Transverse colon (tissue), 4 donors: ENCODE results near the gene PSTPIP2. TPM values are rescaled to one million over a fixed set of nuclear protein-coding genes. Genes with fewer than 3 reads are reported as not detected.

Source experiments
- DNase-seq: peaks from one replicate; pipeline ENCODE4 v3.0.0-alpha.2; 2019
- H3K27ac ChIP-seq, 4 donors: fragments of 200-600 bp; sonication (generic); 2 replicates each; pipeline ENCODE4 v1.5.1; 2016 to 2018; ENCODE audit warnings: inconsistent platforms in 4 of 4
- H3K27me3 ChIP-seq: fragments of 200-600 bp; sonication (generic); 2 replicates; pipeline ENCODE4 v1.5.1; 2017; ENCODE audit warnings: inconsistent platforms
- H3K36me3 ChIP-seq, 4 donors: fragments of 200-600 bp; sonication (generic); 2 replicates each; pipeline ENCODE4 v1.5.1; 2017 to 2019; ENCODE audit warnings: inconsistent platforms in 4 of 4
- H3K4me1 ChIP-seq, 4 donors: fragments of 200-600 bp; sonication (generic); 2 replicates each; pipeline ENCODE4 v1.5.1; 2017 to 2020; ENCODE audit warnings: inconsistent platforms in 4 of 4
- H3K4me3 ChIP-seq, 4 donors: fragments of 200-600 bp; sonication (generic); 1 replicate in 1 of 4; 2 replicates in 3 of 4; pipeline versions ENCODE4 v1.5.1 to v1.6.1; 2017 to 2019; ENCODE audit warnings: inconsistent platforms in 4 of 4
- H3K9me3 ChIP-seq, 2 donors: fragments of 200-600 bp; sonication (generic); 2 replicates each; pipeline ENCODE4 v1.5.1; 2017 to 2019; ENCODE audit warnings: inconsistent platforms in 2 of 2
- CTCF ChIP-seq, 5 experiments: fragments of 200-600 bp in 3 of 5; fragments of 450-650 bp in 2 of 5; sonication (generic) in 3 of 5; IDR thresholded peaks; 1 replicate in 2 of 5; 2 replicates in 3 of 5; pipeline ENCODE4 v1.5.1; 2016 to 2017; ENCODE audit warnings: antibody characterized with exemption in 5 of 5, inconsistent platforms in 3 of 5, mild to moderate bottlenecking in 2 of 5, moderate library complexity in 1 of 5
- EP300 ChIP-seq: sonication (generic); formaldehyde crosslinking; IDR thresholded peaks from one replicate; pipeline ENCODE4 v1.6.1; 2017; ENCODE audit warnings: antibody characterized with exemption, low read depth
- POLR2A ChIP-seq: fragments of 450-650 bp; IDR thresholded peaks from one replicate; pipeline ENCODE4 v1.6.1; 2016; ENCODE audit warnings: antibody characterized with exemption, mild to moderate bottlenecking, moderate library complexity
- POLR2AphosphoS5 ChIP-seq, 3 donors: sonication (generic); formaldehyde crosslinking; IDR thresholded peaks; one replicate each; pipeline ENCODE4 v1.6.1; 2016; ENCODE audit warnings: antibody characterized with exemption in 3 of 3
- WGBS, 2 donors: methylation state at CpG; one replicate each; pipeline ENCODE4 v1.1.5; 2018; ENCODE audit warnings: low coverage in 1 of 2; 5-methylcytosine and 5-hydroxymethylcytosine counted together
- in situ Hi-C, 4 donors: fragments of 200-750 bp; cut with MboI; loops; one replicate each; pipeline versions ENCODE4 v1.15.0 to v1.15.1; 2017; ENCODE audit warnings: low sequenced_read_pairs in 3 of 4, low pct_ligation_motif_present in 1 of 4, low pct_unique_long_range_greater_than_20kb in 1 of 4
- intact Hi-C: fragments of 100-400 bp; cut with DNase I; formaldehyde crosslinking; loops from one replicate; pipeline ENCODE4 v1.15.1; 2023; ENCODE audit warnings: low total_unique reads
- total RNA-seq, 4 donors: library from RNA; depleted of rRNA; stranded (reverse); fragments of >200 nt; gene quantifications; one replicate each; pipeline ENCODE4 v1.1.0, GENCODE V29; 2016

The PSTPIP2 gene
- total RNA-seq, 4 donors from 2014 or later: 2.6 to 21.9 (median 8.7) TPM

GRCh38 chr18:46084431-46084830 lies 12.4 kb upstream of the PSTPIP2 start:
- intact Hi-C loops: no loop called here
- in situ Hi-C loops: loop anchor here in 2 of 4 donors (25.0 kb wide), 2 partner anchors 122 to 147 kb away; partner anchors contain the start of gene EPG5 (in 1 of the 2)
- peaks cover 0 to 83% (median 41%) of the 10 kb centered on the region in 4 donors for H3K36me3 ChIP-seq
- WGBS, 2 donors: 85 to 100% methylated on average over 1 to 2 of the region's 2 CpGs
- no peaks in the 10 kb centered on the region for H3K4me1 ChIP-seq
- H3K27me3 ChIP-seq: no peaks in the 10 kb centered on the region
- no peak overlapping the region for H3K27ac ChIP-seq
- H3K9me3 ChIP-seq: no peaks in the 10 kb centered on the region
- no peak for TF ChIP-seq POLR2A
- no peak for TF ChIP-seq EP300
- no peak for TF ChIP-seq CTCF (IDR thresholded peaks at IDR 0.05)
- no peak for TF ChIP-seq POLR2AphosphoS5 (IDR thresholded peaks at IDR 0.05)
- DNase-seq: no peak
- H3K4me3 ChIP-seq: no peak overlapping the region

GRCh38 chr18:46080156-46080555 lies 8.1 kb upstream of the PSTPIP2 start:
- no peaks in the 10 kb centered on the region for H3K4me1 ChIP-seq
- H3K27ac ChIP-seq: no peak overlapping the region
- H3K27me3 ChIP-seq: no peaks in the 10 kb centered on the region
- H3K9me3 ChIP-seq: no peaks in the 10 kb centered on the region
- no peak for DNase-seq
- H3K36me3 ChIP-seq: peaks cover 0 to 41% (median 20%) of the 10 kb centered on the region in 4 donors
- no peak for TF ChIP-seq POLR2AphosphoS5 (IDR thresholded peaks at IDR 0.05)
- TF ChIP-seq CTCF (IDR thresholded peaks at IDR 0.05): no peak
- no peak for TF ChIP-seq EP300
- WGBS, 2 donors: 80 to 83% methylated on average over 1 of the region's 1 CpG
- intact Hi-C loops (no loop called here), in situ Hi-C loops (loop anchor here in 2 of 4 donors (25.0 kb wide), 2 partner anchors 118 to 143 kb away; partner anchors contain the start of gene EPG5 (in 1 of the 2))
- H3K4me3 ChIP-seq: no peak overlapping the region

- H3K36me3 ChIP-seq: peaks cover 0 to 33% (median 16%) of the 10 kb centered on the region in 4 donors
- no peaks in the 10 kb centered on the region for H3K27me3 ChIP-seq
- intact Hi-C loops: no loop called here
- no peak overlapping the region for H3K4me3 ChIP-seq
- no peaks in the 10 kb centered on the region for H3K9me3 ChIP-seq
- in situ Hi-C loops: loop anchor here (10.0 to 25.0 kb wide), 4 partner anchors 115 to 142 kb away; partner anchors contain the start of gene EPG5 (in 2 of the 4)
- H3K4me1 ChIP-seq: no peaks in the 10 kb centered on the region
- TF ChIP-seq CTCF (IDR thresholded peaks at IDR 0.05): no peak
- no peak overlapping the region for H3K27ac ChIP-seq
- no peak for DNase-seq
These were observed 7.3 kb upstream of the PSTPIP2 start for GRCh38 chr18:46079336-46079735.

GRCh38 chr18:46073474-46074331 lies 1.6 kb upstream of the PSTPIP2 start:
- peak; percentile 39 for DNase-seq

More at GRCh38 chr18:46073474-46074331, 1.6 kb upstream of the PSTPIP2 start:
- H3K9me3 ChIP-seq: no peaks in the 10 kb centered on the region
- TF ChIP-seq POLR2A (no peak), CTCF (IDR thresholded peaks at IDR 0.05) (peak; percentile 58 to 67 (median 60))
- no peaks in the 10 kb centered on the region for H3K36me3 ChIP-seq
- intact Hi-C loops: no loop called here
- in situ Hi-C loops: loop anchor here in 2 of 4 donors (10.0 kb wide), 2 partner anchors 109 to 129 kb away; partner anchors contain the start of gene EPG5 (in 1 of the 2)
- H3K4me3 ChIP-seq: no peak overlapping the region
- H3K27ac ChIP-seq: no peak overlapping the region
- H3K27me3 ChIP-seq: no peaks in the 10 kb centered on the region
- peaks cover 7 to 23% (median 17%) of the 10 kb centered on the region in 4 donors for H3K4me1 ChIP-seq
- WGBS, 2 donors: 27 to 32% methylated on average over 7 to 9 of the region's 9 CpGs
